Measurements from ENCODE around the gene NCK2.

The NCK2 gene

DNA sequence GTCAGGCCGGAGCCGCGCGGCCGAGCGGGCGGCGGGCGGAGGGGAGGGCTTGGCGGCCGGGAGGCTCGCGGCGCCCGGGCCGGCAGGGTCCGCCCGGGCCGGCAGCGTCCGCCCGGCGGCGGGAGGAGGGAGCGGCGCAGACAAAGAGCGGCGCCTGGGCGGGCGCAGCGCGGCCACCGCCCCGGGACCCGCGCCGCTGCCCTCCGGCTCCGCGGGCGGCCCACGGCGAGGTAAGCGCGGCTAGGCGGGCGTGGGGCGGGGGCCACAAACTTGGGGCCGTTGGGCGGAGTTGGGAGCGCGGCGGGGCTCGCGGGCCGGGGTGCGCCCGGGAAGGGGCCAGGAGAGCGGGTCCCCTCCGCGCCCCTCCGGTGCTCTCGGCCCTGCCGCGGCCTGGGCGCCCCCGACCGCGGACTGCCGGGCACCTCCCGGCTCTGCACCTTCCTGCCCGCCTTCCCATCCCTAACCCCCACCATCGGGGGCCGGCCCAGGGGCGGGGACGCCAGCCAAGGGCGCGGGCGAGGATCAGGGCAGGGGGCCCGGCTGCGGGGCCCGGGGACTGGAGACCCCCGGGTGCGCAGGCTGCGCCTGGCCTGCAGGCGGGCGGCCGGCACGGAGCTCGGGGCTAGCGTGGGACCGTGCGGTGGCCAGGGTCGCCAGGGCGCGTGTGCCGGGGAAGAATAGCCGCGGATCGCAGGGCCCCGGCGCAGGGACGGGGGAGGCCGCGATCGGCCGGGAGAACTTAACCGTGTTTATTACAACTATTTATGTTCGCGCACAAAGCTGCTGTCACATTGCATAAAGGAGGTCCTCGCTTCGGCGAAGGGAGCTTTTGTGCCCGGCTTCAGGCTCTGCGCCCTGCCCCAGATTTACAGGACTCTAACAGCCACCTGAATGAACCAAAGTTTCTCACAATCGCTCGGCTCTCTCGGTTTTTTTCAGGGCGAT lies at the start of gene NCK2:
Gene NCK2 (plus strand): TSS at position 4 of the 945 bp plus-strand sequence. CDS start 110,152 bp downstream, outside the sequence.
- DNase-seq (ENCODE audit: low spot score), result no peak

DNA sequence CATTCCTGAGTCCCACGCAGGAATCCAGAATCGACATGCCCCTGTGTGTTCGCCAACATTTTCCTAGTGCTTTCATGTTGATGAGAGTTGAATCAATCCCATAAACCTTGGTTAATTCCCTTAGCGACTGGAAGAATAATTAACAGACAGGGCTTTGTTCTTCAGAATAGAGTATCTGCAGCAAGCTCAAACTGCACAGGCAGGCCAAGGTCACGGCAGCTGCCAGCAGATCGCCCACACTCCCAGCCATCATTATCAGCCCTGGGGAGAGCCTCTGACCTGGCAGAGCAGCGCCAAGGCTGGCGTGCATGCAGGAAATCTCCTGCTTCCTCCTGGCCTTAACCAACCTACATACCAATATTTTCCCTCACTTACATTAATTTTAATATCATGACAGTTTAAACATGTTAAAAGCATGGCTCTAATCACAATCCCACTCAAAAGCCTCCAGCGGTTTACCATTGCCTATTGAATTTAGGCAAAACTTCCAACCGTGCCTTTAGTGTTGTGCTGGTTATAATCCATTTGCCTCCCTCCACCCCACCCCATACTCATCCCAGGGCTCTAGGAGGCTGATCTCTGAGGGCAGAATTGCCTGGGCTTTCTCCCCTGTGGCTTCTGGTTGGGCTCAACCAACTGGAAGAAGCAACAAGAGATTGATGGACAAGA lies 46.8 kb upstream of the NCK2 start:
- DNase-seq (ENCODE audit: low spot score), result peak; percentile 34

DNA sequence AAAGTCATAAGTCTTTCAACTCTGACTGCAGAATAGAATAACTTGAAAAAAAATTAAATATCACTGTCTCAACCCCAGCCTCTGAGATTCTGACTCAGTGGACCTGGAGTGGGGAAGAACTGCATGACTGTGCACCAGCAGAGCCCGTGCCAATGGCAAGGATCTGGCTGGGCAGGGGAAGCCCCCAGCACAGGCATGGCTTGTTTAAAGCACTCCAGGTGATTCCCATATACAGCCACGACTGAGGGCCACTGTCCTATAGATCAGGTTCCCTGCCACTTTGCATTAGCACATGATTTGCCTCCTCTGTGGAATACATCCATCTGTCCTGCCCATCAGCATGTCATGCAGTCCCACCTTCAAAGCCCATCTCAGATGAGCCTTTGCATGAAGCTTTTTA lies 45.9 kb upstream of the NCK2 start:
- no peak for DNase-seq (ENCODE audit: low spot score)

DNA sequence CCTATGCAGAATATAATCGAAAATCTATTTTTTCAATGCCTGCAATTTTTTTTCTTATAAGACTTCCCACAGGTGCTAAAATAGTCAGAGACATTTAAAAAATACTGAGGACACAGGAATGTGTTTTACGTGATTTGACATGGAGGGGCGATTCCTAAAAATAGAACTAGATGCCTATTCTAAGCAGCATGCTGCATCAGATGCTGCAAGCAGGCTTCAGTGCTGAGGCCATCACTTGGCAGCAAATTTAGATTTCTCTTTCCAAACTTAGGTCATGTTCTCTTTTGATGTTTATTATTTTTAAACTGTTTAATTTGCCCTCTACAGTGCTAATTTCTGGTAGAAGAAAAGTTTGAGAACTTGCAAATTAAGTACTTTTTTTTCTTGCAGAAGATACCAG lies 43.7 kb upstream of the NCK2 start:
- no peak for DNase-seq (ENCODE audit: low spot score)

DNA sequence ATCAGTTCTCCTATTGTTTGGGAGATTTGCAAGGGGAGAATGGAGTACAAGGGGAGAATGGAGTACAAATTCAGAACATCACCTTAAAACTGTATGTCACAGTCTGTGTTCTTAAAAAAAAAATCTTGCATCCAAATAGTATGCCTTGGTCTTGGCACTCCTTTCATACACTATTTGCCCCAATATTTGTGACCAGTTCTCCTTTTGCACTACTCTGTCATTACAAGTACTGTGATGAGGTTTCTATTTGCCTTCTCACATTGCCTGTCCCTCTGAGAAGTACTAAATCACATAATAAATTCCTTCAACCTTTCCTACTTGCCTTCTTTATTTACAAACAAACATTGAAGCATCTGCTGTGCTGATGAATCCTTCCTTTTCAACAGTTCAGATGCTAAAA lies 36.0 kb upstream of the NCK2 start:
- DNase-seq (ENCODE audit: low spot score), result no peak

DNA sequence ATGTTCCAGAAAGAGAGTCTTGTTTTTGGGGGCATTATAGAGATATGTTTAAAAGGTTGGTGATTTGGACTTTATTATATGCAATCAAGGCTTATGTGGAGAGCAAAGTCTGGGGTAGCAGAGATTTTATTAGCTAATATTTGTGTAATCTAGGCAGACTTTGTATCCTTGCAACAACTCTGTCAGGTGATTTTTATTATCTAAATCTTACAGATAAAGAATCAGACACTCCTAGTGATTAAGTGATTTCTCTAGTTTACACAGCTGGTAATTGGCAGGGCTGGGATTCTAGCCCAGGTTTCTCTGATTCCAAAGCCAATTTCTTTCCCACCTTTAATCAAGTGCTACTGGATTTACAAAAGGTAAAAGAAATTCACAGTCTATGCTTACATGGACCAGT lies 33.3 kb upstream of the NCK2 start:
- DNase-seq (ENCODE audit: low spot score), result no peak

DNA sequence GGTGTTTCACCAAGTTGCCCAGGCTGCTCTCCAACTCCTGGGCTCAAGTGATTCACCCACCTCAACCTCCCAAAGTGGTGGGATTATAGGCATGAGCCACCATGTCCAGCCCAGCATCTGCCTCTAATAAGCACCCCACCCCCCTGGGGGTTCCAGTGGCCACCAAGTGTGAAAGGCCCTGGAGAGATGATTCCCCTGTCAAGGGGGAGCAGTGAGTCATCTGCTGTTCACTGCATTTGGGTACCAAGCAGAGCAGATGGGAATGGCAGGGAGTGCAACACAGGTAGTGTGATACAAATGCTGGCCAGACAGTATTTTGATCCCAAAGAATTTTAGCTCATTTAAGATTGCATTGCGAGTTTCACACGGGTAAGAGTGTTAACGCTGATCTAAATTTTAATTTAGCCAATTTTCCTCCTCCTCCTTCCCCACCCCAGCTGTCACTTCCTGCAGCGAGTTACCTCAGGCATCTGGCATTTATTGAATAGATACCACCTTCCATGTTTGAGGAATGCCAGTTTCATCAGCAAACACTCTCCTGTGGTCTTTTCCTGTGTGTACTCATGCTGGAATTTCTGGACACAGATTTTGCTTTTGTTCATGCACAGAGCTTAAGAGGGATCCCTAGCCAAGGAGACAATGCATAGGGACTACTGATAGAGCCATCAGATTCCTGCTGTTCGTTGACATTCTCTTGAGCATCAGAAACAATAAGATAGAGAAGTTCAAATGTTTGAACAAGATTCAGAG lies 32.4 kb upstream of the NCK2 start:
- no peak for DNase-seq (ENCODE audit: low spot score)

DNA sequence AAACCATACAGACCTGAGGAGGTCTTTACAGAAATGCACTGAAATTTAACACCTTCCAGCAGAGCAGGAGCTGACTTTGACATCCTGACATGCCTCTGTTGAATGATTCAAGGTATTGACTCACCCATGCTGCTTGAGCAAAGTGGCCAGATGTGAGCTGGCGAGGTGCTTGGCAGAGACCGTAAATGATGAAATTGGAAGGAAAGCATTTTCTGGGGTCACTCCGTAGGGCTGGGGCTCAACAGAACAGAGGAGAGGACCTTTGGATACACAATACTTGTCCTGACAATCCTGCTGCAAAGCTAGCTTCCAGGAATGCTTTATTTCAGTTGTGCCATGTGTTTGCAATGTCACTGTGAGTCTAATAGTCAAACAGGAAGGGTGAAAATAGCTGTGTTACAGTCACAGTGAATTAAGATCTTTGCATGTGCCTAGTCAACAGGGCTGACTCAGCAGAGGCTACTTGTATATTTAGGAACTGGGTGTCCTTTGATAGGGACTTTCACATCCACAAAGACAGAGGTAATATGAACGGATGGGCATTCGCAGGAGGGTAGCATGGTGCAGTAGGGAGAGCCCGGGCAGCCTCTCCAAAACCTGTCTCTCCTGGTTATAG lies 31.6 kb upstream of the NCK2 start:
- DNase-seq (ENCODE audit: low spot score), result peak; percentile 41

DNA sequence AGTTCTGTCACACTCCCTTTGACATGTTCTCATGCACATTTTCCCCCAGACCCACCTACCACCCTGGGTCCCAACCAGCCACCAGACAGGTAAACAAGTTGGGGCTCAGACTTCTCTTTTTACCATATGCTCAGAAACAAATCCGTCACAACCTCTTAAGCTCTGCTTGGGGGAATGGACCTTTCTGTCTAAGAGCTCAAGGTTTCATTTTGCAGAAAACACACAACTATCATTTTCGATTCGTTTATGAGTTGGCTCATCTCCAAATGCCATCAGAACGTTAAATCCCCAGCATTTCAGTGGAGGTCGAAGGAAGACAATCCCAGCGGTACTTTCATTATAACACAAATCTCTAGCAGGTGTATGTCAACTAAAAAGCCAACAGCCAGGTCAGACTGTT lies 30.6 kb upstream of the NCK2 start:
- DNase-seq (ENCODE audit: low spot score), result no peak

DNA sequence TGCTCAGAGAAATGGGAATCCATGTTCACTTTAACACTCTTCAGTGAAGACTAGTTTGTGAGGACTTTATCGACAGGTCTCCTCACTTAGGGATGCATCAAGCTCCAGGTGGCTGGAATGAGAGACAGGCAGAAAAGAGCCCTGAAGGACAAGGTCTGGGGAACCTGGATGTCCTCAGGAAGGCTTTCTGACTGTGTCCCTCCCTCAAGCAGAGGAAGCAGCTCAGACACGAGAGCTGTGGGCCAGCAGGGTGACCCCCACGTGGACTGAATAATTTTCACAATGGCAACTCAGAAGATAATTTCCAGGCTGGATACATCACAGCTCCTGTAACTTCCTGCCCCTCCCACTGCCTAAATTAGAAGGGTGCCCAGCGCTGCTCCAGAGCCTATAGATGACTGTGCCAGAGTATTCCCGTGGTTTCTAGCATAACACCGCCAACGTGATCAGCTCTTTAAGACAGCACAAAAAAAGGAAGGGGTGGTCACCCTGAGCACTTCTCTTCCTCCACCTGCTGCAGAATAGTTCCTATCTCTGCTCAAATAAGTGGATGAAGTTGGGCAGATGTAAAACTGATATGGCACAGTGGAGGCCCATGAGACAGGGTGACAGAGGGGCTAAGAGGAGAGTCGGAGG lies 25.7 kb upstream of the NCK2 start:
- DNase-seq (ENCODE audit: low spot score), result peak; percentile 30

DNA sequence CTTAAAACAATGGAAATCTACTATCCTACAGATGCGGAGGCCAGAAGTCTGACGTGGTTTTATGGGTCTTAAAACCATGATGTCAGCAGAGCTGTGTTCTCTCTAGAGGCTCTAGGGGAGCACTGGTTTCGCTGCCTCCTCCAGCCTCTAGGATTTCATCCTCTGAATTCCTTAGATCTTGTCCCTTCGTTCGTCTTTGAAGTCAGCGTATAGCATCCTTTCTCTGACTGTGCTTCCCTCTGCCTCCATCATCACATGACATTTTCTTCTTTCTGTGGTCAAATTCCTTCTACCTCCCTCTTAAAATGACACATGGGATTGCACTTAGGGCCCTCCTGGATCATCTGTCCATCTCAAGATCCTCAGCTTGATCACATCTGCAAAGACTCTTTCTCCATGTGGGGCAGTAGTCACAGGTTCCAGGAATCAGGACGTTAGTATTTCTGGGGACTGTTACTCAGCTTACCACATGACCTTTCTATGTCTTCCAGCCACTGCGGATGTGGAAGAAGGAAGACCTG lies 22.7 kb upstream of the NCK2 start:
- DNase-seq (ENCODE audit: low spot score), result no peak

DNA sequence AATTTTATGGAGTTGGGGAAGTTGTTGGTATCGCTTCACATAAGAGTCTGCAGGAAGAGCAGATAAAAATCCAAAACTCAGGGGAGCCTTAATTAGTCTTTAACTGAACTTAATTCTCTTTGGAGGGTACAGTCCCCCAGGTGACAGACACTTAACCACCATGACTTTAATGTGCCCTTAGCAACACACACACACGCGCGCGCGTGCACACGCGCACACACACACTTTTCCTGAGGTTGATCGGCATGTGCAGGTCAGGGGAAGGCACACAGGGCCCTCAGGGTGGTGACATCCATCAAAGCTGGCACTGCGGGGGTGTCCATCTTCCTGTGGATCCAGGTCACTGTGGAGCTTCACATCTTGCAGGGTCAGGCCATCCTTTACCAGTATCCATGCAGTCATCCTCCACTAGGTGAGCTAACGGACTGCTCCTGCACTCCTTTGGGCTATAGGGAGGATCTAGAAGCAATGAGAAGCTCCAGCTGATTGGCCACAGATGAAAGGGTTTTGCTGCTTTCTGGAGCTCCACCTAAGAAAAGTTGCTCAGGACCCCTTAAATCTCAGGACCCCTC lies 21.9 kb upstream of the NCK2 start:
- no peak for DNase-seq (ENCODE audit: low spot score)

DNA sequence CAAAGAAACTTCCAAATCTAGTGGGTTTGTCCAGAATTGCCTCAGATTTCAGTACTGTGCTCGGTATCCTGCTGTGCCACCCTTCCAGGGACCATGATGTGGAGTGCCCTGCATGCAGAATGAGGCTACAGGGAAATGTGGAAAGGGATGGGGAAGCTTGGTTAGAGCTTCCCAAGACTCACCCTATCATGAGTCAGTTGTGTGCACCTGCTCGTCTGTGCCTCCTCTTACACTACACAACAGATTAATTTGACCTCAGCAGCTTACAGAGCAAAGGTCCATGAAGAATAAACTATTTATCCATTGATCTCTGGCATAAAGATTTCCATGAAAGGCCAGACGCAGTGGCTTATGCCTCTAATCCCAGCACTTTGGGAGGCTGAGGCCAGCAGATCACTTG lies 21.3 kb upstream of the NCK2 start:
- no peak for DNase-seq (ENCODE audit: low spot score)

DNA sequence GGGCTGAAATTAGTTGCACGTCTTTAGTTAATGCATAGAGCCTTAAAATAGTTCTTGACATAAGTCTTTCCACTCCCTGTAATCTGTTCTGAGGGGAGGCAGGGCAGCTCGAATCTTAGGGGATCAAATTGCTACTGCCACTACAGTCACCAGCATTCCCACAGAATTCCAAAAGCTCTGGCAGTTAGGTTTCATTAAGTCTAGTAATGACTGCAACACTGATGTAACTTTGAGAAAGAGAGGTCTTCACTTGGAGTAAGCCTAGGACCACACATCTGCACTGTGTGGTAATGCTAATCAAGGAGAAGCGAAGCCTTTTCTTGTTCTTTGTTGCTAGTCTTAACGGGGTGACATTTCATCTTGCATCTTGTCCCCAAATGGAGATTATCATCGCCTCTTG lies 19.3 kb upstream of the NCK2 start:
- DNase-seq (ENCODE audit: low spot score), result no peak

DNA sequence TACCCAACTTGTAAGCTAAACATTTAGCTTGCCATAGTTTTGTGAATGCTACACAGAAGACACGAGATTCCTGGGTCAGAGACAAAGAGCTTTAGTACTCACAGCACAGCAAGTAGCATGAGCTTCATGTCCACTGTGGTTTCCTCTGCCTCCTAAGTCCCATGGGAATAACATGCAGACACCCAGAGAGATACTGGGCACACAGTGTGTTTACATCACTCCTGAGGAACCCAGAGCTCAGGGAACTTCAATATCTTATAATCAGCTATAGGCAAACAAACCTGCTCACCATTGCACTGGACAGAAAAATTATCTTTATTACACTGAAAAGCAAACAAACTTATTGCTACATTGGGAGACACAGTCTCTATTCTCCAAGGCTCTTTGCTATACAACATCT lies 14.5 kb upstream of the NCK2 start:
- DNase-seq (ENCODE audit: low spot score), result no peak

DNA sequence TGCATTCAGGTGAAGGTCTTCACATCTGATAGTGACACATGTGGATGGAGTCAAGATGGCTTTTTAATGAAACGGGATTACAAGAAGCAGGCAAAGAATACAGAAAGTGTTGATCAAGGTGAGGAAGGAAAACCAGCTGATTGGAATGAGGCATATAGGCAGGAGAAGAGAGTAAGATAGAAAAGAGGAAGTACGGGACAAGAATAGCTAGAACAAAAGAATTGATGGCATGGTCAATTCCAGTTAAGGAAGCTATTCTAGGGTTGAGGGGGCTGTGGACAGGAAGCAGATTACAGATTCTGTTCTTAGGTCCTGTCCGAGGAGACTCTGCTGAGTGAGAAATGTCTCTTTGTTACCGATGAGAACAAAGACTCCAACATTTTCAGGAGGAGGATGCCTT lies 13.2 kb upstream of the NCK2 start:
- peak; percentile 49 for DNase-seq (ENCODE audit: low spot score)

DNA sequence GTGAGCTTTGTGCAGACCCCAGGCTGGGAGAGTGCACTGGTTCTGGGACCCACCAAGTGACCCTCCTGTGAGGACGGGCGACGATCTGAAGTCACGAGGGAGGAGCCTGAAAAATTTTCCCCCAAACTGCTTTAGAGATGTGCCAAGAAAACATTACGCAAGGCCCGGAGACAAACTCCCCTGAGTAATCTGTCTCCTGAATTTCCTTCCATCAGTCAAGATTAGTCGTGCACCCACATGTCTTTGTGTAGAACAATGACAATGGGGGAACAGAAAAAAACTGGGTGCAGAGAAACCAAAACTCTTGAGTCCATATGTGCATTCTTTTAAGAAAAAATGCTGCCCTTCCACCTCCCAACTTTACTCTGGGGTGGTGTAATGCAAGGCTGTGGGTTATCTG lies 12.6 kb upstream of the NCK2 start:
- no peak for DNase-seq (ENCODE audit: low spot score)

DNA sequence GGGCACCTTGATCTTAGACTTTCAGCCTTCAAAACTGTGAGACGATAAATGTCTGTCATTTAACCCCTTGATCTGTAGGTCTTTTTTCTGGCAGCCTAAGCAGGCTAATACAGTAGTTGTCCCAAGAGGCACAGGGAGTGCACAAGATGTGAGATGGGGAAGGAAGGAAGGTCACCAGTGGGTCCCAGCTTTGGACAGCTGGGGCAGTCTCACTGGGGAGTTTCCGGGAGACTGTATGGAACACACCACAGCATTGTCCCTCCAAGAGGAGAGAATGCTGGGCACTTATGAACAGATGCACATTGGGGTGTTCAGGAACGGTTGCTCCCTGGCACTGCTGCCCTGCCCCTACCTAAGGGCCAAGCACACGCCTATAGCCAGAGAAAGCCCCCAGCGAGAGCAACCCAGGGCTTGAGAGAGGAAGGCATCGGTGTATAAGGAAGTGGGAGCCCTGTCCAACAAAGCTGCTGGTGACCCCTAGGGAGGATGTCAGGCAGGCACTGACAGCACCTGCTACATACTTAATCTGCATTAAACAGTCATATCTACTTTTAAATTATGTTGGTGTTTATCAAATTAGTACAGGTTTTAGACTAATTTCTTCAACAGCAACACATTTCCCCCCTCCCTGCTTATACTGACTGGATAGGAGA lies 11.6 kb upstream of the NCK2 start:
- no peak for DNase-seq (ENCODE audit: low spot score)

DNA sequence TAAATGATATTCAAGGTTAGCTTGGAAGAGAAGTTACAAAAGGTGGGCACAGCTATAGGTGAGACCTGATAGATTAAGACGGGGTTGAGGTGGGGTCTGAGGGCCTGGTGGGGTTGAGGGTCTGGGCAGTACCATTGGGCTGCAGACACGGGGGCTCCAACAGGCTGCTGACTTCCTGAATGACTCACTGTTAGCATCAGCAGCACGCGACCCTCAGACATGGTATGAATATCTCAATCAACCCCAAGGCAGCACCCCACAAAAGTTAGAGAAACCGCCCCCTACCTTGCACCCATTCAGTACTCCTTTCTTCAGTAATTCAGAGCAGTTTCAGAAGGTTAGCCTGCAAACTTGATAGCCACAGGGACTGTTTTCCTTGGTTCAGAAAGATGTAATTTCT lies 10.8 kb upstream of the NCK2 start:
- no peak for DNase-seq (ENCODE audit: low spot score)

DNA sequence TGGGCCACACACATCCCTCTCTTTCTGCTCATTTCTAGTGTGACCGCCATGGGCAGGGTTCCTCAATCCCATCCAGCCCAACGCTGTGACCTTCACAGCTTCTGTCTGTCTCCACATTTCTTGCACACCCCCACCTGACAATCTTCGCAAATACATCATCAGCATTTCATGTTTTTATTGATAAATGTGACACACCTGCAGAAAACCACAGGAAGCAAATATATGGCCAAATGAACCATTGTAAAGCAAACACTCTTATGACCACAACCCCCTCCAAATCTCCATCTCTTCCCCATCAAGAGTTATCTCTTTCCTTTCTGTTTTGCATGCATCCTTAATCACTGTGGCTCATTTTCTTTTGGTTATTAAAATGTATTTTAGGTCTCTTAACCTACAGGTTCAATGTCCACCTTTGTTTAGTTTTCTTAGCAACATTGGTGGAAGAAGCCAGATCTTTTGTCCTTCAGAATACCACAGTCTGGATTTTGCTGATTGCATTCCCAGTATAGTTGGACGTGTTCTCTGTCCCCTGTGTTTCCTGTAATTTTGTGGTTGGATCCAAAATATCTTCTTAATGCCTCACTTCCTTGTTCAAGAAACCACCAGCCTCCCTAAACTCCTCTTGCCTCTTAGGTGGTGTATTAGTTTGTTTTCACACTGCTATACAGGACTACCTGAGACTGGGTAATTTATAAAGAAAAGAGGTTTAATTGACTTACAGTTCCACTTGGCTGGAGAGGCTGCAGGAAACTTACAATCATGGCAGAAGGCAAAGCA lies 9.8 kb upstream of the NCK2 start:
- DNase-seq (ENCODE audit: low spot score), result no peak

Data from Ammon's horn (tissue), 1 donor.